Rectal smooth muscle tissue (tissue), 1 donor: Measurements from ENCODE around the gene MAMDC4.

Experiments
- H3K27ac ChIP-seq: one replicate; pipeline ENCODE4 v1.7.0; 2013; ENCODE audit warnings: low read depth, low read length, inconsistent platforms
- H3K27me3 ChIP-seq: one replicate; pipeline ENCODE4 v1.7.0; 2013; ENCODE audit warnings: low read length; ENCODE audit not compliant: control insufficient read depth, insufficient read depth
- H3K36me3 ChIP-seq: one replicate; pipeline ENCODE4 v1.7.0; 2013; ENCODE audit warnings: low read length; ENCODE audit not compliant: control insufficient read depth, insufficient read depth
- H3K4me1 ChIP-seq: one replicate; pipeline ENCODE4 v1.7.0; 2013; ENCODE audit warnings: low read length; ENCODE audit not compliant: control insufficient read depth, insufficient read depth
- H3K4me3 ChIP-seq: one replicate; pipeline ENCODE4 v1.7.0; 2013; ENCODE audit warnings: low read length
- H3K9ac ChIP-seq: one replicate; pipeline ENCODE4 v1.7.0; 2013; ENCODE audit warnings: low read length

Gene MAMDC4

DNA sequence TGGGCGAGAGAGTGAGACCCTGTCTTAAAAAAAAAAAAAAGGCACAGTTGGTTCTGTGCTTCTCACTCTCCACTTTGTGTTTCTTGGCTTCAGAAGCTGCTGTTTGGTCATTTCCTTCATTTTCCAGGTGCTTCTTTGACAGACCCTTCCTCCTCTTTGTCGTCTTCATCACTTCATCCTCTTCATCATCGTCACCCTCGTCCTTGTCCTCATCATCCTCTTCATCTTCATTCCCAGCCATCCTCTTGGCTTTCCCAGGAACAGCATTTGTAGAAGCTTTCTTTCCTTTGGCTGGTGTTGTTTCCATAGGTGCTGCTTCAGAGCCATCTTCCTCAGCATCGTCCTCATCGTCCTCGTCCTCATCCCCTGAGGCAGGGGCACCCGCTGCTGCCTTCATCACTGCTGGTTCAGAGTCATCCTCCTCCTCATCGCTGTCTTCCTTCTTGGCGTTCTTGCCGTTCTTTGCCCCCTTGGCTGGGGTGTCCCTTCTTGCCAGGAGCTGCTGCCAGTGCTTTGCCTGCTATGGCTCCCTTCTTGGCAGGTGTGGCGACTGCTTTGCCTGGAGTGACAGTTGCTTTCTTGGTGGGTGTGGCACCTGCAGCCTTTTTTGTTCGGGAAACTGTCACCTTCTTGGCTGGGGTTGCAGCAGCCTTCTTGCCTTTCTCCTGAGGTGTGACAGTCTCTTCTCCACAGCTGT, 37.3 kb upstream of the MAMDC4 start:
- peaks cover 8% of the 10 kb centered on the region for H3K36me3 ChIP-seq

DNA sequence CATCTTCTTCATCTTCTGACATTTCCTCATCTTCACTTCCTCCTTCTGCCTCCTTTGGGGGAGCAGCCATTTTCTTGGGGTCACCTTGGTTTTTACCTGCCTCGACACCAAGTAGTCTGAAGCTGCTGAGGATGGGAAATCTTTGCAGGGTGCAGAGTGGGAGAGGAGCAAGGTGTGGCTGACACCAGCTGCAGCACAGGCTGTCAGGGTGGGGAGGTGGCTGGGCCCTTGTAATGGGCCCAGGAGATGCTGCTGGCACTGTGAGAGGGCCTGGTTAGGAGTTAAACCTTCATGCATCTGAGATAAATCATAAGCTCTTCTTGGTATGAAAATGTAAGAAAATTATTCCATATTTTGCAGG, 36.7 kb upstream of the MAMDC4 start:
- no peak overlapping the region for H3K4me3 ChIP-seq
- no peaks in the 10 kb centered on the region for H3K27me3 ChIP-seq
- H3K36me3 ChIP-seq, result peaks cover 8% of the 10 kb centered on the region
- no peak overlapping the region for H3K27ac ChIP-seq
- no peak overlapping the region for H3K9ac ChIP-seq
- H3K4me1 ChIP-seq, result no peaks in the 10 kb centered on the region

More for the DNA sequence above, 37.3 kb upstream of the MAMDC4 start:
- H3K27ac ChIP-seq, result no peak overlapping the region
- no peaks in the 10 kb centered on the region for H3K4me1 ChIP-seq
- H3K27me3 ChIP-seq, result no peaks in the 10 kb centered on the region
- no peak overlapping the region for H3K4me3 ChIP-seq
- no peak overlapping the region for H3K9ac ChIP-seq

DNA sequence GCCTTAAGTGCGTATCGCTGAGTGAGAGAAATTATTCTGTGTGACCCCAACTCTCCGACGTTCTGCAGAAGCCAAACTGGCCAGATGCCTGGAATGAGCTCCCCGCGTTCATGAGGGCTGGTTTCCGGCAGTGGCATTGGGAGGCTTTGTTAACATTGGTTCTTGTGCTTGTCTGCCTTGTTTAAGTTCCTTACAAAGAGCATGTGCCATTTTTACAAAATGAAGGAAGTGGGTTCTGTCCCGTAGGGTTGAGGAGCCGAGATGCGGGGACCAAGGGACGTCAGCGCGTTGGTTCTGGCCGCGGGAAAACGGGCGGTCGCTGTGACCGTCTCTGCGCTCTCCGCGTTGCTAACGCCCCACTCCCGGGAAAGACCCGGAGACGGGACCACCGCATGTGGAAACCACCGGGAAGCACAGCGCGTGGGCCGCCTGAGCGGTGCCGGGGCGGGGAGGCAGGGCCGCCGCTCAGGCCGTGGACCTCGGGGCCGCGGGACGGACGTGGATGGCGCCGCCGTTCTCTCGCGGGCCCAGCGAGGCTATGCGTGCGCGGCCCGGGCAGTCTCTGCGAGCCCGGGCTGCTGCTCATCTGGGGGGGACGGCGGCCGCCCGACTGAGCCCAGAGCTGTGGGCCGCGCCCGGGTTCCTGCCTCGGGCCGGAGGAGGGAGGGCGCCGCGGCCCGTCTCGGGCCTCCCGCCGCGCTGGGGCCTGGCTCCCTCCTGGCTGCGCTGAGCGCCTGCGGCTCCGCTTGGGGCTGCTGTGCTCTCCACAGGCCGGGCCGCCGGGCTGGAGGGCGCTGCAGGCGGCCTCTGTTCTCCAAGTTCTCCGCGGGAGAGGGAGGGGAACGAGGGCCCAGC, 30.9 kb upstream of the MAMDC4 start:
- no peaks in the 10 kb centered on the region for H3K27me3 ChIP-seq
- H3K36me3 ChIP-seq, result peaks cover 13% of the 10 kb centered on the region
- H3K4me1 ChIP-seq, result no peaks in the 10 kb centered on the region
- no peak overlapping the region for H3K9ac ChIP-seq
- no peak overlapping the region for H3K27ac ChIP-seq
- peak overlapping the region; percentile 10 for H3K4me3 ChIP-seq

- H3K36me3 ChIP-seq, result peaks cover 15% of the 10 kb centered on the region
These were observed 30.2 kb upstream of the MAMDC4 start for GRCh38 chr9:136821826-136822544.

DNA sequence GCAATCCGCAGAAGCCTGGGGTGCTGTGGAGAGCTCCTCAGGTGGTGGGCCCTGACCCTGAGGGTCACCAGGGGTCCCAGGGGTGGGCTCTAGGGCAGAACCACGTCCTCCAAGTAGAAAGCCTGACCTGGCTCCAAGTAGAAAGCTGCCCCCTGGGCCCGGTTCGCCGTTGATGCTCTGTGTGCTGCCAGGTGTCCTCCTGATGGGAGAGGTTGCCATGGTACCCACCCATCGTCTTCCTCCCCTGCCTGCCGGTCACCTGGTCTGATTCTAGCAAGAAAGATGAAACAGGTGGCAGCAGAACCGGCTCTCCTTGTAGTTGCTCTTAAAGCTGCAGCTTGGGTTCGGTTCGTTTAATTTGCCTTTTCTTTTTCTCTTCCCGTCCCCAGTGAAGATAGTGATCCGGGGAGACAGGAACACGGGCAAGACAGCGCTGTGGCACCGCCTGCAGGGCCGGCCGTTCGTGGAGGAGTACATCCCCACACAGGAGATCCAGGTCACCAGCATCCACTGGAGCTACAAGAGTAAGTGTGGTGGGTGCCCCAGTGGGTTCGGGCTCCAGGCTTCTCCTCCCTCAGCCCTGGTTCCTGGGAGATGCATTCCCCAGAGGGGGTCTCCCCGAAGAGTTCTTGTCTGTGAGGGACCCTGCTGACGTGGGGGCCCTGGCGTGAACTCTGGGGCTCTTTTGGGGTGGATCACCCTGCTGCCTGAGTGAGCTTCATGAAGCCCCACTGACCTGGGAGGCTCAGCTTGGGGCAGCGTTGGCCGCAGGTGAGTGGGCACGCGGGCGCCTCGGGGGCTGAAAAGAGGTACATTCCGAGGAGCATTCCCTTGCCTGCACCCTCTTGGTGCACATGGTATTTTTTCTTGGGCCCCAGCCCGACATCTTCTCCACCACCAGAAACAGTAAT, 28.8 kb upstream of the MAMDC4 start:
- Histone ChIP-seq H3K27me3 (no peaks in the 10 kb centered on the region), H3K4me1 (no peaks in the 10 kb centered on the region), H3K36me3 (peaks cover 17% of the 10 kb centered on the region), H3K27ac (no peak overlapping the region), H3K4me3 (no peak overlapping the region), H3K9ac (no peak overlapping the region)

More at GRCh38 chr9:136821826-136822544, 30.2 kb upstream of the MAMDC4 start:
- Histone ChIP-seq H3K27me3 (no peaks in the 10 kb centered on the region), H3K9ac (no peak overlapping the region), H3K4me1 (no peaks in the 10 kb centered on the region), H3K4me3 (peak overlapping the region; percentile 4), H3K27ac (no peak overlapping the region)

- no peak overlapping the region for H3K9ac ChIP-seq
- H3K4me3 ChIP-seq, result no peak overlapping the region
- H3K4me1 ChIP-seq, result no peaks in the 10 kb centered on the region
- H3K27me3 ChIP-seq, result no peaks in the 10 kb centered on the region
- H3K27ac ChIP-seq, result no peak overlapping the region
- peaks cover 22% of the 10 kb centered on the region for H3K36me3 ChIP-seq
These were observed 27.5 kb upstream of the MAMDC4 start for GRCh38 chr9:136824496-136825225.

GRCh38 chr9:136825295-136826187, 26.6 kb upstream of the MAMDC4 start:
- H3K4me3 ChIP-seq, result no peak overlapping the region
- H3K36me3 ChIP-seq, result peaks cover 28% of the 10 kb centered on the region
- H3K27me3 ChIP-seq, result no peaks in the 10 kb centered on the region
- no peak overlapping the region for H3K27ac ChIP-seq
- no peaks in the 10 kb centered on the region for H3K4me1 ChIP-seq
- H3K9ac ChIP-seq, result no peak overlapping the region

DNA sequence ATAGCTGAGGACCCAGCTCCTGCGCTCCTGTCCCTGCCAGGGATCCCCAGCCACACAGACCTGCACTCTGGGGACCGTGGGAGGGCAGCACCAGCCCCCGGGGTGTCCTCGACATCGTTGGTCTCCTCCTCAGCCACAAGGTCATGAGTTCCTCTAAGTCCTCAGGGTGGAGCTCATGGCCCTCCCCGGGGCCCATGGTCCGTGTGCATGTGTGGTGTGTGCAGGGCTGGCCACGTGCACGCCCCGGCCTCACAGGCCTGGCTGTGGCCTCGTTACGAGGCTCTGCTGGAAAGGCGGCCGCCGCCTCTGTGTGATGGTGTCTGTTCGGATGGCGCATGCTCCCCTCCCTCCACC, 26.0 kb upstream of the MAMDC4 start:
- no peak overlapping the region for H3K4me3 ChIP-seq
- H3K27me3 ChIP-seq, result no peaks in the 10 kb centered on the region
- H3K4me1 ChIP-seq, result no peaks in the 10 kb centered on the region
- no peak overlapping the region for H3K9ac ChIP-seq
- peaks cover 34% of the 10 kb centered on the region for H3K36me3 ChIP-seq
- H3K27ac ChIP-seq, result no peak overlapping the region

DNA sequence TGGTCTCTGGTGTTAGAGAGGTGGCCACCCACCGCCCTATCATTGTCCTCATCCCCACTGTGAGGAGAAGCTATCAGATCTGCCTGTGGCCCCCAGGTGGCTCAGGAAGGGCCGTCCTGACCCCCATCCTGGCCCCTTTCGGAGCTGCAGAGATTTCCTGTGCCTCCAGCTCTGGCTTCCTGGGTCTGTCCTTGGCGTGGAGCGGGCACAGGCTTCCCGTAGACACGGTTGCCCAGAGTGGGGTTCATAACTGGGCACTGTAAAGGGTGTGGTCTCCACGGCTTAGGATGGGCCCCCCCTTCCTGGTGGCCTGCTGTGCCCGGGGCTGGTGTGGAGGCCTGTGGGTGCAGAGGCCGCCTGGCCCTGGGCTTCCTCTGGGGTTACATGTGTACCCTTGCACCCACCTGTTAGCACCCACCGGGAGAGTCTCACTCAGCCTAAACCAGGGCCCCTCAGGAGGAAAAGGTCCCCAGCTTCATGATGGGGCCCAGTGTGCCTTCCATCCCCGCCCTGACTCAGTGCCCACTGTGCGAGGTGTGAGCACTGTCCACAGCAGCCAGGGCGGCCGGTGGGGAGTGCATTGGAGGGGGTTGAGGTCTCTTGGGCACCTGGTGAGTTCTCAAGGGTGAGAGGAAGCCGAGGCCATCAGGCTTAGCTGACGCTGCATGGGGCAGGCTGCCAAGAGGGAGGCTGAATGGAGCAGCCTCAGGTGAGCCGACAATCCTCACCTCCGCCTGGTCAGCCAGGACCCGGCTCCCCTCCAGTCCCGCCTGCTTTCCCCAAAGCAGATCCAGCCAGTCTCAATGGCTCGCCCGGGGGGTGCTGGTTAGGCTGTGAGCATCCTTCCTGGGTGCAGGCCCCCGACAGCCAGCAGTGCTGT, 25.2 kb upstream of the MAMDC4 start:
- H3K27me3 ChIP-seq, result no peaks in the 10 kb centered on the region
- no peak overlapping the region for H3K4me3 ChIP-seq
- no peak overlapping the region for H3K27ac ChIP-seq
- no peaks in the 10 kb centered on the region for H3K4me1 ChIP-seq
- H3K36me3 ChIP-seq, result peaks cover 36% of the 10 kb centered on the region
- no peak overlapping the region for H3K9ac ChIP-seq

- H3K27me3 ChIP-seq, result no peaks in the 10 kb centered on the region
- no peaks in the 10 kb centered on the region for H3K4me1 ChIP-seq
- H3K9ac ChIP-seq, result no peak overlapping the region
- no peak overlapping the region for H3K27ac ChIP-seq
- peaks cover 44% of the 10 kb centered on the region for H3K36me3 ChIP-seq
- no peak overlapping the region for H3K4me3 ChIP-seq
These were observed 24.2 kb upstream of the MAMDC4 start for GRCh38 chr9:136827794-136828473.
